Measurements from ENCODE around the gene DAG1.

GRCh38 chr3:49484471-49484870 lies 14.4 kb downstream of the DAG1 start:
- TF ChIP-seq SMC3 (IDR thresholded peaks at IDR 0.05; ENCODE audit: borderline replicate concordance, low read length), result no peak
- TF ChIP-seq BHLHE40 (IDR thresholded peaks at IDR 0.05; ENCODE audit: borderline replicate concordance in 1 of 2, low read depth in 2 of 2, low read length in 1 of 2), result no peak
- no peak for TF ChIP-seq POLR2A (IDR thresholded peaks at IDR 0.05; ENCODE audit: low read depth, low read length)
- no peak for TF ChIP-seq CTCF (IDR thresholded peaks at IDR 0.05 in 2 of 3, conservative IDR thresholded peaks at IDR 0.05 in 1 of 3; ENCODE audit: control insufficient read depth in 2 of 3, extremely low read depth in 1 of 3, insufficient read depth in 1 of 3, low read depth in 3 of 3, low read length in 3 of 3)
- no peak for TF ChIP-seq ZZZ3 (IDR thresholded peaks at IDR 0.05; ENCODE audit: control insufficient read depth, insufficient read length, low read depth)
- no peak for TF ChIP-seq CEBPB (IDR thresholded peaks at IDR 0.05; ENCODE audit: borderline replicate concordance in 1 of 2, low read depth in 2 of 2, low read length in 2 of 2)
- TF ChIP-seq EZH2 (IDR thresholded peaks at IDR 0.05; ENCODE audit: borderline replicate concordance, control insufficient read depth, low read depth, low read length), result no peak
- TF ChIP-seq NR2C2 (IDR thresholded peaks at IDR 0.05; ENCODE audit: borderline replicate concordance, control insufficient read depth, insufficient read length, low read depth), result no peak
- no peak for TF ChIP-seq MYC (IDR thresholded peaks at IDR 0.05; ENCODE audit: insufficient read depth, insufficient read length, insufficient replicate concordance, low read length, severe bottlenecking)
- no peak for TF ChIP-seq ATF7 (IDR thresholded peaks at IDR 0.05; ENCODE audit: low read depth)
- TF ChIP-seq EP300 (IDR thresholded peaks at IDR 0.05; ENCODE audit: borderline replicate concordance in 1 of 2, control insufficient read depth in 1 of 2, low read depth in 2 of 2, low read length in 2 of 2), result no peak
- no peak for TF ChIP-seq RAD21 (IDR thresholded peaks at IDR 0.05; ENCODE audit: insufficient read depth, low read depth, low read length)
- TF ChIP-seq, protein P1, sequence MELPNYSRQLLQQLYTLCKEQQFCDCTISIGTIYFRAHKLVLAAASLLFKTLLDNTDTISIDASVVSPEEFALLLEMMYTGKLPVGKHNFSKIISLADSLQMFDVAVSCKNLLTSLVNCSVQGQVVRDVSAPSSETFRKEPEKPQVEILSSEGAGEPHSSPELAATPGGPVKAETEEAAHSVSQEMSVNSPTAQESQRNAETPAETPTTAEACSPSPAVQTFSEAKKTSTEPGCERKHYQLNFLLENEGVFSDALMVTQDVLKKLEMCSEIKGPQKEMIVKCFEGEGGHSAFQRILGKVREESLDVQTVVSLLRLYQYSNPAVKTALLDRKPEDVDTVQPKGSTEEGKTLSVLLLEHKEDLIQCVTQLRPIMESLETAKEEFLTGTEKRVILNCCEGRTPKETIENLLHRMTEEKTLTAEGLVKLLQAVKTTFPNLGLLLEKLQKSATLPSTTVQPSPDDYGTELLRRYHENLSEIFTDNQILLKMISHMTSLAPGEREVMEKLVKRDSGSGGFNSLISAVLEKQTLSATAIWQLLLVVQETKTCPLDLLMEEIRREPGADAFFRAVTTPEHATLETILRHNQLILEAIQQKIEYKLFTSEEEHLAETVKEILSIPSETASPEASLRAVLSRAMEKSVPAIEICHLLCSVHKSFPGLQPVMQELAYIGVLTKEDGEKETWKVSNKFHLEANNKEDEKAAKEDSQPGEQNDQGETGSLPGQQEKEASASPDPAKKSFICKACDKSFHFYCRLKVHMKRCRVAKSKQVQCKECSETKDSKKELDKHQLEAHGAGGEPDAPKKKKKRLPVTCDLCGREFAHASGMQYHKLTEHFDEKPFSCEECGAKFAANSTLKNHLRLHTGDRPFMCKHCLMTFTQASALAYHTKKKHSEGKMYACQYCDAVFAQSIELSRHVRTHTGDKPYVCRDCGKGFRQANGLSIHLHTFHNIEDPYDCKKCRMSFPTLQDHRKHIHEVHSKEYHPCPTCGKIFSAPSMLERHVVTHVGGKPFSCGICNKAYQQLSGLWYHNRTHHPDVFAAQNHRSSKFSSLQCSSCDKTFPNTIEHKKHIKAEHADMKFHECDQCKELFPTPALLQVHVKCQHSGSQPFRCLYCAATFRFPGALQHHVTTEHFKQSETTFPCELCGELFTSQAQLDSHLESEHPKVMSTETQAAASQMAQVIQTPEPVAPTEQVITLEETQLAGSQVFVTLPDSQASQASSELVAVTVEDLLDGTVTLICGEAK (IDR thresholded peaks at IDR 0.05; ENCODE audit: borderline replicate concordance), result no peak
- no peak for TF ChIP-seq MAX (IDR thresholded peaks at IDR 0.05; ENCODE audit: low read depth, low read length)

Data from GM12878 (cell line).